OCI-LY1 (cell line): ENCODE results near the gene SOX18.
A peak's percentile ranks its signal among the peaks of the same experiment; 100 is the strongest.

ENCODE experiments used
- H2AFZ ChIP-seq: fragments of 200-600 bp; sonication (generic), shearing (Covaris generic); 2 replicates; pipeline ENCODE4 v1.6.0; 2014; ENCODE audit warnings: antibody characterized with exemption, mild to moderate bottlenecking, low read length
- H3F3A ChIP-seq: fragments of 200-600 bp; sonication (generic), shearing (Covaris generic); 2 replicates; pipeline ENCODE4 v1.6.0; 2014; ENCODE audit warnings: mild to moderate bottlenecking, antibody characterized with exemption, low read length, moderate library complexity; ENCODE audit not compliant: insufficient read depth
- H3K27ac ChIP-seq: fragments of 200-600 bp; sonication (generic); 2 replicates; pipeline ENCODE4 v1.5.1; 2014; ENCODE audit warnings: low read length, mixed run types, mild to moderate bottlenecking, low read depth; ENCODE audit not compliant: poor library complexity, severe bottlenecking
- H3K27me3 ChIP-seq: fragments of 200-600 bp; sonication (generic); 2 replicates; pipeline ENCODE4 v1.6.0; 2014; ENCODE audit warnings: antibody characterized with exemption, mild to moderate bottlenecking, low read length, moderate library complexity; ENCODE audit not compliant: insufficient read depth
- H3K36me3 ChIP-seq: fragments of 200-600 bp; sonication (generic); 2 replicates; pipeline ENCODE4 v1.6.1; 2014; ENCODE audit warnings: mild to moderate bottlenecking, antibody characterized with exemption, low read length, moderate library complexity, mixed read lengths; ENCODE audit not compliant: insufficient read depth
- H3K4me1 ChIP-seq: fragments of 200-600 bp; sonication (generic); 2 replicates; pipeline ENCODE4 v1.5.1; 2014; ENCODE audit warnings: mild to moderate bottlenecking, low read length, moderate library complexity; ENCODE audit not compliant: insufficient read depth, severe bottlenecking
- H3K4me2 ChIP-seq: fragments of 200-600 bp; sonication (generic), shearing (Covaris generic); 2 replicates; pipeline ENCODE4 v1.6.1; 2014; ENCODE audit warnings: low read length
- H3K4me3 ChIP-seq: fragments of 200-600 bp; sonication (generic); 2 replicates; pipeline ENCODE4 v1.5.1; 2014; ENCODE audit warnings: low read length, low read depth, mild to moderate bottlenecking, mixed read lengths; ENCODE audit not compliant: poor library complexity, severe bottlenecking
- H3K79me2 ChIP-seq: fragments of 200-600 bp; shearing (Covaris generic); 2 replicates; pipeline ENCODE4 v1.6.1; 2016; ENCODE audit warnings: mixed run types, low read length, mixed read lengths; ENCODE audit not compliant: insufficient read depth
- H3K9ac ChIP-seq: fragments of 200-600 bp; sonication (generic), shearing (Covaris generic); 2 replicates; pipeline ENCODE4 v1.6.1; 2014; ENCODE audit warnings: mild to moderate bottlenecking, low read length, mixed read lengths
- H3K9me2 ChIP-seq: fragments of 200-600 bp; sonication (generic), shearing (Covaris generic); 2 replicates; pipeline ENCODE4 v1.6.1; 2014; ENCODE audit warnings: low read depth, mild to moderate bottlenecking, low read length, mixed read lengths
- H3K9me3 ChIP-seq: fragments of 200-600 bp; shearing (Covaris generic); 2 replicates; pipeline ENCODE4 v1.6.1; 2014; ENCODE audit warnings: low read length, mixed read lengths
- H4K20me1 ChIP-seq: fragments of 200-600 bp; sonication (generic), shearing (Covaris generic); 2 replicates; pipeline ENCODE4 v1.6.0; 2016; ENCODE audit warnings: mild to moderate bottlenecking, low read length; ENCODE audit not compliant: insufficient read depth
- CTCF ChIP-seq: fragments of 200-600 bp; sonication (generic), shearing (Covaris generic); IDR thresholded peaks from 2 replicates; pipeline ENCODE4 v1.5.1; 2017; ENCODE audit warnings: mild to moderate bottlenecking, antibody characterized with exemption, low read length, moderate library complexity, mixed read lengths
- EZH2 ChIP-seq: fragments of 200-600 bp; sonication (generic), shearing (Covaris generic); IDR thresholded peaks from 2 replicates; pipeline ENCODE4 v1.8.0; 2017; ENCODE audit warnings: borderline replicate concordance, mixed run types, mild to moderate bottlenecking, antibody characterized with exemption, low read length, moderate library complexity, mixed read lengths

Gene SOX18

GRCh38 chr20:64056889-64057627 lies 7.6 kb upstream of the SOX18 start:
- Histone ChIP-seq H3K9me2 (no peaks in the 10 kb centered on the region), H4K20me1 (no peaks in the 10 kb centered on the region), H3K4me1 (peaks cover 16% of the 10 kb centered on the region), H3K9me3 (no peaks in the 10 kb centered on the region), H3K4me3 (no peak overlapping the region), H3K79me2 (no peaks in the 10 kb centered on the region), H2AFZ (no peak overlapping the region), H3K4me2 (peak overlapping the region; percentile 17; the same call in 1 of the 2 replicates), H3K27me3 (peaks cover 21% of the 10 kb centered on the region), H3K9ac (no peak overlapping the region), H3K27ac (no peak overlapping the region), H3K36me3 (no peaks in the 10 kb centered on the region), H3F3A (no peaks in the 10 kb centered on the region)
- TF ChIP-seq CTCF (no peak), EZH2 (no peak)

DNA sequence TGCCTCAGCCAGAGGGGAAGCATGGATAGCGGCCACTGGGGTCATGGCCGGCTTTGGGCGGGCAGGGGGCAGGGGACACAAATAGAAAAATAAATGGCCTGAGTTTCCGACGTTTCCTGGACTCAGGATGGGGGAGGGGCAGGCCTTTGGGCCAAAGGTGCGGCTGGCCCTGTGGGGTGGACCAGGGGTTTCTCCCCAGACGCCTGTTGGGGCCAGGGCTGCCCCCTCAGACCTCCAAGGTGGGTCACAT lies 7.1 kb upstream of the SOX18 start:
- no peaks in the 10 kb centered on the region for H3K9me3 ChIP-seq
- H3K4me2 ChIP-seq: no peak overlapping the region
- no peaks in the 10 kb centered on the region for H4K20me1 ChIP-seq
- H3K27ac ChIP-seq: no peak overlapping the region
- peaks cover 15% of the 10 kb centered on the region for H3K4me1 ChIP-seq
- H3F3A ChIP-seq: no peaks in the 10 kb centered on the region
- no peak overlapping the region for H3K4me3 ChIP-seq
- no peaks in the 10 kb centered on the region for H3K79me2 ChIP-seq
- no peak overlapping the region for H3K9ac ChIP-seq
- H3K9me2 ChIP-seq: no peaks in the 10 kb centered on the region
- no peak for TF ChIP-seq CTCF
- no peak for TF ChIP-seq EZH2
- H2AFZ ChIP-seq: no peak overlapping the region
- no peaks in the 10 kb centered on the region for H3K36me3 ChIP-seq
- peaks cover 21% of the 10 kb centered on the region for H3K27me3 ChIP-seq

DNA sequence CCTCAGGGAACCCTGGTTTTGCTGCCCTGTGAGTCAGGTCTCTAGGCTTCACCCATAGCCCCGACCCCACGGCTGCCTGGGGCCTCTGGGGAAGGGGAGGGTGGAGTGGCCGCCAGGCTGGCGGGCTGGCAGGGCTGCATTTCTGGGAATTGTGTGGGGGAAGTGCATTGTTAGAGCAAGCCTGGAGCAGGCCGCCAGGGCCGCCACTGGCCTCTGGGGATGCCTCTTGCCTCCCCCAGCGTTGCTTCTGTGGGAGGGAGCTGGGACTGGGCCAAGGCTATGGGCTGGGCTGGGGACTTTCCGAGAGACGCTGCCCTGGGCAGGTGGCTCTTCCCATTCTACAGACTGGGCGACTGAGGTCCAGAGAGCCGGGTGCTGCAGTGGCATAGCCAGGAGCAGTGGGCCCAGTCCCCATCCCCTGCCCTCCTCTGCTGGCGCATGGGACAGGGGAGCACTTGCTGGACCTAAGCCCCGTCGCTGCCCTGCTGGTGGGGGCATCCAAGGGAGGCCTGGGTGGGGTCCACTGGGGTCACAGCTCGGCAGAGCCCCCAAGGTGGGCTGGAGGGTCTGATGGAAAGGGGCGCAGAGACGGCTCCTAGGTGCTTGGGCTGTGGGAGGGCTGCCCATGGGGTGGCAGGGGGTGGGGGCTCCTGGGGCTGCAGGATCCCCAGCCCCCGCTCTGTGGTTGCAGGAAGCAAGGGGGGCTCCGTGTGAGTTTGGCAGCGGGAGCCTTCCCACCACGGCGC lies 6.6 kb upstream of the SOX18 start:
- H3K9me2 ChIP-seq: no peaks in the 10 kb centered on the region
- H4K20me1 ChIP-seq: no peaks in the 10 kb centered on the region
- no peak overlapping the region for H3K9ac ChIP-seq
- H3K9me3 ChIP-seq: no peaks in the 10 kb centered on the region
- peaks cover 21% of the 10 kb centered on the region for H3K27me3 ChIP-seq
- H3K36me3 ChIP-seq: no peaks in the 10 kb centered on the region
- TF ChIP-seq EZH2: no peak
- TF ChIP-seq CTCF: no peak
- H3K4me1 ChIP-seq: peaks cover 15% of the 10 kb centered on the region
- H2AFZ ChIP-seq: no peak overlapping the region
- no peak overlapping the region for H3K4me2 ChIP-seq
- no peak overlapping the region for H3K4me3 ChIP-seq
- H3K27ac ChIP-seq: no peak overlapping the region
- H3F3A ChIP-seq: no peaks in the 10 kb centered on the region
- no peaks in the 10 kb centered on the region for H3K79me2 ChIP-seq
